Bronchial epithelial cell (primary cell): ENCODE data around the gene ICA1L. TPM values are rescaled to one million over a fixed set of nuclear protein-coding genes. Genes with fewer than 3 reads are reported as not detected.

Experiments
- DNase-seq: peaks from one replicate; pipeline ENCODE4 v3.0.0-alpha.2; 2010; ENCODE audit warnings: low read depth
- FAIRE-seq: peaks from 2 replicates; lab custom pipeline; 2011; peaks lifted over from hg19 to GRCh38; lab: Jason Lieb, UNC
- H3K27me3 ChIP-seq: 2 replicates; pipeline ENCODE4 v1.5.1; 2011; ENCODE audit warnings: low read length; ENCODE audit not compliant: control insufficient read depth, insufficient read depth
- H3K36me3 ChIP-seq: 2 replicates; pipeline ENCODE4 v1.5.1; 2011; ENCODE audit warnings: low read length; ENCODE audit not compliant: control insufficient read depth, insufficient read depth
- H3K4me3 ChIP-seq: 2 replicates; pipeline ENCODE4 v1.5.1; 2011; ENCODE audit warnings: mild to moderate bottlenecking, low read depth, low read length, control low read depth
- CTCF ChIP-seq: IDR thresholded peaks from 2 replicates; pipeline ENCODE4 v1.5.1; 2011; ENCODE audit warnings: mild to moderate bottlenecking, moderate library complexity, low read length, control low read depth, inconsistent platforms; ENCODE audit not compliant: insufficient read depth, severe bottlenecking
- total RNA-seq: library from RNA; depleted of rRNA; stranded (reverse); fragments of >200 nt; gene quantifications from 2 replicates; pipeline ENCODE4 v1.2.1, GENCODE V29; 2014

ICA1L gene
- total RNA-seq, 1 donor from 2014 or later = 1.6 TPM

- peaks cover 4% of the 10 kb centered on the region for H3K36me3 ChIP-seq
These were observed 12.6 kb upstream of the ICA1L start for GRCh38 chr2:202883987-202884675.

GRCh38 chr2:202881570-202881969 lies 10.0 kb upstream of the ICA1L start:
- DNase-seq (no peak), FAIRE-seq (no peak)
- TF ChIP-seq CTCF = no peak
- Histone ChIP-seq H3K4me3 (no peak overlapping the region), H3K36me3 (peaks cover 4% of the 10 kb centered on the region), H3K27me3 (no peaks in the 10 kb centered on the region)

More at GRCh38 chr2:202883987-202884675, 12.6 kb upstream of the ICA1L start:
- Histone ChIP-seq H3K4me3 (no peak overlapping the region), H3K27me3 (no peaks in the 10 kb centered on the region)
- FAIRE-seq (no peak), DNase-seq (no peak)
- TF ChIP-seq CTCF = no peak

GRCh38 chr2:202877699-202878098 lies 6.1 kb upstream of the ICA1L start:
- no peak for FAIRE-seq
- TF ChIP-seq CTCF = no peak
- no peaks in the 10 kb centered on the region for H3K27me3 ChIP-seq
- no peak for DNase-seq
- no peak overlapping the region for H3K4me3 ChIP-seq
- H3K36me3 ChIP-seq = peaks cover 1% of the 10 kb centered on the region

GRCh38 chr2:202870431-202871299 lies 901 bp downstream of the ICA1L start:
- Histone ChIP-seq H3K36me3 (no peaks in the 10 kb centered on the region), H3K4me3 (peak overlapping the region; percentile 76), H3K27me3 (no peaks in the 10 kb centered on the region)
- peak; percentile 55 for TF ChIP-seq CTCF
- no peak for FAIRE-seq
- DNase-seq = peak; percentile 73

- no peaks in the 10 kb centered on the region for H3K27me3 ChIP-seq
- H3K36me3 ChIP-seq = no peaks in the 10 kb centered on the region
- FAIRE-seq (no peak), DNase-seq (no peak)
- no peak overlapping the region for H3K4me3 ChIP-seq
- TF ChIP-seq CTCF = no peak
These were observed 9.6 kb downstream of the ICA1L start for GRCh38 chr2:202861987-202862386.
